HG02943 (cell line): ENCODE measurements around the gene HEXA.
A peak's percentile ranks its signal among the peaks of the same experiment; 100 is the strongest.

ENCODE experiments used
- ATAC-seq: cut with Tn5 transposase; IDR thresholded peaks from one replicate; pipeline ENCODE4 v1.9.1; 2021; ENCODE audit warnings: mild to moderate bottlenecking, low read depth, moderate library complexity; ENCODE audit not compliant: unreplicated experiment

HEXA gene

GRCh38 chr15:72331021-72331420 lies 44.8 kb downstream of the HEXA start:
- ATAC-seq, result no peak

GRCh38 chr15:72323752-72324151 lies 52.1 kb downstream of the HEXA start:
- ATAC-seq, result no peak

GRCh38 chr15:72319985-72320671 lies 55.7 kb downstream of the HEXA start, which contains the start of gene CELF6:
Gene CELF6, minus strand, starts transcription at chr15:72320157. Its CDS starts 283 bp downstream, at chr15:72319874.
- peak; percentile 60 for ATAC-seq

- ATAC-seq, result peak; percentile 45
These were observed 56.3 kb downstream of the HEXA start for GRCh38 chr15:72319360-72319984.

GRCh38 chr15:72318408-72318942 lies 57.3 kb downstream of the HEXA start:
- ATAC-seq, result no peak

- no peak for ATAC-seq
These were observed 60.0 kb downstream of the HEXA start for GRCh38 chr15:72315706-72316370.

- ATAC-seq, result no peak
These were observed 61.9 kb downstream of the HEXA start for GRCh38 chr15:72313881-72314280.

- no peak for ATAC-seq
These were observed 62.4 kb downstream of the HEXA start for GRCh38 chr15:72313448-72313840.

GRCh38 chr15:72312605-72313447 lies 63.0 kb downstream of the HEXA start:
- ATAC-seq, result peak; percentile 57

- no peak for ATAC-seq
These were observed 68.8 kb downstream of the HEXA start for GRCh38 chr15:72307026-72307425.

- ATAC-seq, result no peak
These were observed 69.5 kb downstream of the HEXA start for GRCh38 chr15:72306211-72306785.

- ATAC-seq, result no peak
These were observed 71.2 kb downstream of the HEXA start for GRCh38 chr15:72304596-72304995.

GRCh38 chr15:72302955-72303354 lies 72.9 kb downstream of the HEXA start:
- no peak for ATAC-seq
